ENCODE results near the gene BRSK1. TPM values are rescaled to one million over a fixed set of nuclear protein-coding genes. Genes with fewer than 3 reads are reported as not detected.

Gene BRSK1
- total and polyA plus RNA-seq, 10 of the 15 experiments (the other 5 are each of a cell fraction or from before 2014, with no cell fraction given) = 0.03 to 0.76 (median 0.25) TPM; not detected in 4

- FAIRE-seq (no peak), ATAC-seq (no peak), DNase-seq (ENCODE audit: low read depth, low spot score) (no peak)
- Histone ChIP-seq H3K36me3 (ENCODE audit: control insufficient read depth in 2 of 2, insufficient read depth in 2 of 2, low read length in 1 of 2) (no peaks in the 10 kb centered on the region), H3K9me3 (replicated peaks; ENCODE audit: control insufficient read depth, insufficient read depth, low read length) (no peaks in the 10 kb centered on the region), H3K27ac (ENCODE audit: control insufficient read depth, insufficient read depth) (no peak overlapping the region), H3K27me3 (replicated peaks in 1 of 2; ENCODE audit: control insufficient read depth in 2 of 2, insufficient read depth in 2 of 2, low read length in 1 of 2) (no peaks in the 10 kb centered on the region), H3K9ac (ENCODE audit: control insufficient read depth, insufficient read depth, low read length) (no peak overlapping the region), H2AFZ (ENCODE audit: control insufficient read depth, low read depth, low read length) (no peak overlapping the region), H3K4me1 (ENCODE audit: control insufficient read depth, insufficient read depth, low read length) (no peaks in the 10 kb centered on the region), H3K79me2 (ENCODE audit: control insufficient read depth, insufficient read depth, low read length) (no peaks in the 10 kb centered on the region), H3K4me3 (no peak overlapping the region), H4K20me1 (ENCODE audit: control insufficient read depth, insufficient read depth) (no peaks in the 10 kb centered on the region; the same call in 1 of the 2 replicates), H3K4me2 (ENCODE audit: control insufficient read depth, insufficient read depth) (no peak overlapping the region)
- BruUV-seq (replicated peaks) = no TSS peak
- intact Hi-C loops (cut with micrococcal nuclease; ENCODE audit: unreplicated experiment) = no loop called here
- ChIA-PET CTCF (interaction anchor here (0.6 kb wide), 1 partner anchor 831 kb away, joined by 3 read pairs; no protein-coding TSS in a partner anchor), RAD21 (ENCODE audit: unreplicated experiment) (no interaction called here), SMC1A (ENCODE audit: uncharacterized antibody, unreplicated experiment) (no interaction called here), POLR2A (interaction anchor here (0.6 kb wide), 1 partner anchor 50 kb away, joined by 3 read pairs; no protein-coding TSS in a partner anchor)
- TF ChIP-seq EP300 (IDR thresholded peaks at IDR 0.05; ENCODE audit: borderline replicate concordance in 1 of 2, control insufficient read depth in 1 of 2, low read depth in 2 of 2, low read length in 2 of 2) = no peak
- TF ChIP-seq NR2C2 (IDR thresholded peaks at IDR 0.05; ENCODE audit: borderline replicate concordance, control insufficient read depth, insufficient read length, low read depth) = no peak
- no peak for TF ChIP-seq ZNF217 (IDR thresholded peaks at IDR 0.05)
- no peak for TF ChIP-seq NKRF (conservative IDR thresholded peaks at IDR 0.05)
- in situ Hi-C loops (cut with MboI) = no loop called here
- WGBS (ENCODE audit: insufficient coverage, insufficient replicate concordance, low lambda C conversion rate, missing lambda C conversion rate) = 31% methylated on average over 11 of the region's 11 CpGs
Observed at GRCh38 chr19:55308281-55308680, 24.5 kb downstream of the BRSK1 start.

- no peaks in the 10 kb centered on the region for H3K9me3 ChIP-seq (replicated peaks; ENCODE audit: control insufficient read depth, insufficient read depth, low read length)
- intact Hi-C loops (cut with micrococcal nuclease; ENCODE audit: unreplicated experiment) = no loop called here
- no peaks in the 10 kb centered on the region; the same call in 1 of the 2 replicates for H4K20me1 ChIP-seq (ENCODE audit: control insufficient read depth, insufficient read depth)
- H3K4me3 ChIP-seq = no peak overlapping the region
- no peaks in the 10 kb centered on the region for H3K79me2 ChIP-seq (ENCODE audit: control insufficient read depth, insufficient read depth, low read length)
- no peak overlapping the region for H2AFZ ChIP-seq (ENCODE audit: control insufficient read depth, low read depth, low read length)
- ChIA-PET CTCF (no interaction called here), POLR2A (no interaction called here), SMC1A (ENCODE audit: uncharacterized antibody, unreplicated experiment) (no interaction called here), RAD21 (ENCODE audit: unreplicated experiment) (no interaction called here)
- no peak overlapping the region for H3K4me2 ChIP-seq (ENCODE audit: control insufficient read depth, insufficient read depth)
- in situ Hi-C loops (cut with MboI) = no loop called here
- FAIRE-seq (no peak), ATAC-seq (no peak), DNase-seq (ENCODE audit: low read depth, low spot score) (no peak)
- WGBS (ENCODE audit: insufficient coverage, insufficient replicate concordance, low lambda C conversion rate, missing lambda C conversion rate) = 41% methylated on average over 5 of the region's 5 CpGs
- H3K36me3 ChIP-seq (ENCODE audit: control insufficient read depth in 2 of 2, insufficient read depth in 2 of 2, low read length in 1 of 2) = no peaks in the 10 kb centered on the region
- BruUV-seq (replicated peaks) = no TSS peak
- H3K4me1 ChIP-seq (ENCODE audit: control insufficient read depth, insufficient read depth, low read length) = no peaks in the 10 kb centered on the region
- no peaks in the 10 kb centered on the region for H3K27me3 ChIP-seq (replicated peaks in 1 of 2; ENCODE audit: control insufficient read depth in 2 of 2, insufficient read depth in 2 of 2, low read length in 1 of 2)
- no peak overlapping the region for H3K9ac ChIP-seq (ENCODE audit: control insufficient read depth, insufficient read depth, low read length)
- no peak overlapping the region for H3K27ac ChIP-seq (ENCODE audit: control insufficient read depth, insufficient read depth)
- TF ChIP-seq CUX1 (IDR thresholded peaks at IDR 0.05; ENCODE audit: insufficient replicate concordance, low read depth, low read length) = no peak
Observed at GRCh38 chr19:55309448-55309847, 25.7 kb downstream of the BRSK1 start.
